HL-60 (cell line): ENCODE data around the gene EYA3.

Experiments
- CTCF ChIP-seq: IDR thresholded peaks from one replicate; pipeline ENCODE4 v1.5.1; 2011; ENCODE audit warnings: low read length, control low read depth, inconsistent platforms; ENCODE audit not compliant: insufficient read depth
- GABPA ChIP-seq: IDR thresholded peaks from 2 replicates; pipeline ENCODE4 v1.6.1; 2012; ENCODE audit warnings: low read depth
- POLR2AphosphoS5 ChIP-seq: IDR thresholded peaks from 2 replicates; pipeline ENCODE4 v1.6.1; 2012; ENCODE audit warnings: low read depth
- REST ChIP-seq: IDR thresholded peaks from 2 replicates; pipeline ENCODE4 v1.6.1; 2012; ENCODE audit warnings: low read depth; ENCODE audit not compliant: insufficient replicate concordance

GRCh38 chr1:28028873-28029654 lies 59.3 kb downstream of the EYA3 start:
- TF ChIP-seq CTCF (no peak), GABPA (no peak), POLR2AphosphoS5 (no peak), REST (no peak)
